ENCODE measurements around the gene GAS6. TPM values are rescaled to one million over a fixed set of nuclear protein-coding genes. Genes with fewer than 3 reads are reported as not detected.

The GAS6 gene
- total and polyA plus RNA-seq, 2 experiments from 2014 or later, result 91.8 to 112 TPM

DNA sequence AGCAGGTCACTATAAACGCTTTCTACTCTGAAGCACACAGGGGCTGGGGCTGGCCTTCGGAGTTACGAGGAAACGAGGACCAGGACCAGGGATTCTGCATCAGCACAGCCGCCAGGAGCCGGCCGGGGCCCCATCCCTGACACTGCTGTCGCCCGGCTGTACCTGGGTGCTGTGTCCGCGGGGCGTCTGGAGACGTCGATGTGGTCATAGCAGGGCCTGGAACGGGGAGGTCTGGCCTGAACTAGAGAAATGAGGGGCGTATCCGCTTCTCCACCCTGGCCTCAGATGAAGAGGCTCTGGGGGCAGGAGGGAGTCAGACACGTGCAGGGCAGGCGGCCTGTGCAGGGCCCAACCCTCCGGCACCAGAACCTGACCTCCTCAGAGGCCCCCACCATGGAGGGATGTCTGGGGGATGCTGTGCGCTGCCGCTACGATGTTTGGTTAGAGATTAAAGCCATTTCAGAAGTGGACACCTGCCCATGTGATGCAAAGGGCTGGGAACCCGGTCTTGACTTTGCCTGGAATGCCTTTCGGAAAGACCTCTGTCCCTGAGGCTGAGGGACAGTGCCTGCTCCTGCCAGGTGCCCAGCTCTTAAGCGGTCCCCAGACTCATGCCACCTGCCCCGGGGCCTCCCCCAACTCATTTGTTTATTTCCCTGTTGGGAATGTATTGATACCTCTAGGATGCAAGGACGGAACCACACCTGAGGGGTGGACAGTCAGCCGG, 21.4 kb downstream of the GAS6 start:
- peaks cover 35% of the 10 kb centered on the region for H3K4me1 ChIP-seq (ENCODE audit: low read depth)
- TF ChIP-seq, protein P1, sequence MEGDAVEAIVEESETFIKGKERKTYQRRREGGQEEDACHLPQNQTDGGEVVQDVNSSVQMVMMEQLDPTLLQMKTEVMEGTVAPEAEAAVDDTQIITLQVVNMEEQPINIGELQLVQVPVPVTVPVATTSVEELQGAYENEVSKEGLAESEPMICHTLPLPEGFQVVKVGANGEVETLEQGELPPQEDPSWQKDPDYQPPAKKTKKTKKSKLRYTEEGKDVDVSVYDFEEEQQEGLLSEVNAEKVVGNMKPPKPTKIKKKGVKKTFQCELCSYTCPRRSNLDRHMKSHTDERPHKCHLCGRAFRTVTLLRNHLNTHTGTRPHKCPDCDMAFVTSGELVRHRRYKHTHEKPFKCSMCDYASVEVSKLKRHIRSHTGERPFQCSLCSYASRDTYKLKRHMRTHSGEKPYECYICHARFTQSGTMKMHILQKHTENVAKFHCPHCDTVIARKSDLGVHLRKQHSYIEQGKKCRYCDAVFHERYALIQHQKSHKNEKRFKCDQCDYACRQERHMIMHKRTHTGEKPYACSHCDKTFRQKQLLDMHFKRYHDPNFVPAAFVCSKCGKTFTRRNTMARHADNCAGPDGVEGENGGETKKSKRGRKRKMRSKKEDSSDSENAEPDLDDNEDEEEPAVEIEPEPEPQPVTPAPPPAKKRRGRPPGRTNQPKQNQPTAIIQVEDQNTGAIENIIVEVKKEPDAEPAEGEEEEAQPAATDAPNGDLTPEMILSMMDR (IDR thresholded peaks at IDR 0.05; ENCODE audit: low read depth, low read length), result no peak

DNA sequence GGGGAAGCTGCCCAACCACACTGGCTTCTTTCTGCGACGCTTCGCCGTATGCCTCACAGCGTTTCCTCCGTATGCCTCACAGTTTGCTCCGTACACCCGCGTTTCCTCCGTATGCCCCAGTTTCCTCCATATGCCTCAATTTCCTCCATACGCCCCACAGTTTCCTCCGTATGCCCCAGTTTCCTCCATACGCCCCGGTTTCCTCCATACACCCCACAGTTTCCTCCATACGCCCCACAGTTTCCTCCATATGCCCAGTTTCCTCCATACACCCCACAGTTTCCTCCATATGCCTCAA, 22.6 kb downstream of the GAS6 start:
- Histone ChIP-seq H3K4me3 (no peak overlapping the region), H3K27me3 (no peaks in the 10 kb centered on the region), H3K9me3 (ENCODE audit: low read depth) (no peaks in the 10 kb centered on the region), H3K4me1 (ENCODE audit: low read depth) (peaks cover 42% of the 10 kb centered on the region), H3K36me3 (no peaks in the 10 kb centered on the region), H3K27ac (no peak overlapping the region)
- DNase-seq (ENCODE audit: low read depth in 1 of 2, low spot score in 1 of 2), result no peak
- TF ChIP-seq, protein P1 (IDR thresholded peaks at IDR 0.05; ENCODE audit: low read depth, low read length), result no peak

More for the DNA sequence above, 21.4 kb downstream of the GAS6 start:
- Histone ChIP-seq H3K27ac (no peak overlapping the region), H3K36me3 (no peaks in the 10 kb centered on the region), H3K27me3 (no peaks in the 10 kb centered on the region), H3K4me3 (no peak overlapping the region), H3K9me3 (ENCODE audit: low read depth) (no peaks in the 10 kb centered on the region)
- DNase-seq (ENCODE audit: low read depth in 1 of 2, low spot score in 1 of 2), result peak in 1 of 2 donors; percentile 31

DNA sequence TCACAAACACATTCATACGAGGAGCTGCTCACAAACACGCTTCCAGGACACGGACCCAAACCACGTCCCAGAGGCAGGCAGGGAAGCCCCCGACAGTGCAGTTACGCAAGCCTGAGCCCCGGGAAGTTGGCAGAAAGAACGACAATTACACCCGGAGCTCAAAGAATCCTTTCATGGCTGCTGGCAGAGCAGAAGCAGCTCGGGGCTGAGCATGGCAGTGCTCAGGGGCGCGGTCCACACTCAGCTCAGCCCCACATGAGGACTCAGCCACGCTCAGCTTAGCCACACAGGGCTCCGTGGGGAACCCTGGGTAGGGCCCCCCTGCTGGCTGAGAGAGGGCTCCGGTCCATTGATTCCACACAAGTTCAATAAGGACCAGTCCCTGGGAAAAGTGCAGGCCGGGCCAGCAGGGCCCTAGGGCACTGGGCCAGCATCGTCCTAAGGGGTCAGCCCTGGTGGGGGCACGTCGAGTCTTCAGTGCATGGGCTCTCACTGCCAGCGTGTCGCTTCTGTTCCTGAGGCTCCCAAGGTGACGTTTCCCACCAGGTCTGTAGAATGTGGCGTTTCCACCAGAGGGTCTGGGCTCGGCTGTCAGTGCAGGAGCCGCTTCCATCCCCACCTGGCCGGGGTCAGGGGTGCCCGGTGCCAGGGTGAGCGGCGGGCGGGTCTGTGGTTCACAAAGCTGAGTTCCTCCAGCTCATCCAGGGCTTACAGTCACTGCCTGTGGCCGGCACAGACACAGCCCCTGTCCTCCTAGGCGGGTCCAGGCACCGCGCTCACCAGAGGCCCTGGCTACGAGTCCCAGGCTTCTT, 23.1 kb downstream of the GAS6 start:
- no peaks in the 10 kb centered on the region for H3K27me3 ChIP-seq
- H3K36me3 ChIP-seq, result no peaks in the 10 kb centered on the region
- no peak for DNase-seq (ENCODE audit: low read depth in 1 of 2, low spot score in 1 of 2)
- TF ChIP-seq, protein P1 (IDR thresholded peaks at IDR 0.05; ENCODE audit: low read depth, low read length), result no peak
- H3K4me3 ChIP-seq, result no peak overlapping the region
- no peak overlapping the region for H3K27ac ChIP-seq
- H3K4me1 ChIP-seq (ENCODE audit: low read depth), result peaks cover 42% of the 10 kb centered on the region
- no peaks in the 10 kb centered on the region for H3K9me3 ChIP-seq (ENCODE audit: low read depth)

DNA sequence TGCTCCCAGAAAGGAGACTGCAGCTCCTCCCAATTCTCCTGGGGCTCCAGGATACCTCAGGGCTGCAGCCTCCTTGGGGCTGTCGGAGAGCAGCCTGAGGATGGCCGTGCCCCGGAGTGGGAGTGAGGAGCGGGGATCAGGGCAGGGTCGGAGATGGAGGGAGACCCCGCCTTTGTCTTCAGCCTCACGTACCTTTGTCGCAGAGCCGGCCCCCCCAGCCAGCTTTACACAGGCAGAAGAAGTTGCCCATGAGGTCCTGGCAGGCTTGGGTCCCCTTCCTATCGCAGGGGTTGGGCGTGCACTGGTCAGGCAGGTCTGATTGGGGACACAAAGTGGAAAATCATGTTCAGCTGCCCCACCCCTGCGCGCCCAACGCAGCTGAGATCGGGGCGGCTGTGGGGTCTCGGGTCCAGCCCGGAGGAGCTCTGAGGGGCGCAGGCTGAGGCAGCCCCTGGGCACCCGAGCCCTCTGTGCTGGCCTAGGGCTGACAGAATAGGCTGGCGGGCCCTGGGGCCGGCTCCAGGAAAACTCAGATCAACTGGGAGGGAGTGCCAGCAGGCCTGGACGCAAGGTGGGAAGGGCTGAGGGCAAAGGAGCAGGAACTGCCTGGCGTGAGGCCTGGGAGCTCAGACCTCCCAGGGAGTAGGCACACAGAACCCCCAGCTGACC, 24.2 kb downstream of the GAS6 start:
- Histone ChIP-seq H3K27ac (no peak overlapping the region), H3K27me3 (no peaks in the 10 kb centered on the region), H3K36me3 (no peaks in the 10 kb centered on the region), H3K4me1 (ENCODE audit: low read depth) (peaks cover 42% of the 10 kb centered on the region), H3K4me3 (no peak overlapping the region), H3K9me3 (ENCODE audit: low read depth) (no peaks in the 10 kb centered on the region)
- TF ChIP-seq, protein P1 (IDR thresholded peaks at IDR 0.05; ENCODE audit: low read depth, low read length), result no peak
- DNase-seq (ENCODE audit: low read depth in 1 of 2, low spot score in 1 of 2), result no peak

DNA sequence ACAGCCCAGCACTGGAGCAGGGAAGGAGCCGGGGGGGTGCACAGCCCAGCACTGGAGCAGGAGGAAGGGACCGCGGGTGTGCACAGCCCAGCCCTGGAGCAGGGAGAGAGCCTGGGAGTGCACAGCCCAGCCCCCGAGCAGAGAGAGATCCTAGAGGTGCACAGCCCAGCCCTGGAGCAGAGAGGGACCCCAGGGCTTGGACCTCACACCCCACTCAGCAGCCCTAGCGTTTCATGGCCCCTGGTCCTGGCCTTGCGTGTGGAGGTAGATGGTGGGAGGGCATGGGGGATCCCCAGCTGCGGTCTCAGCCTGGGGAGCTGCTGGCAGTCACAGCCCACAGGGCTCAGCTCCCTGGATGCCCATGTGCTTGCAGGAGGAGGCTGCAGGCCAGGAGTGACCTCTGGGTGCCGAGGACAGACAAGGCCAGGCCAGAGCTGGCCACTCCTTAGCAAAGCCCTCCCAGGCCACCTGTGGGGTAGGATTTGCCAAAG, 25.1 kb downstream of the GAS6 start:
- TF ChIP-seq, protein P1 (IDR thresholded peaks at IDR 0.05; ENCODE audit: low read depth, low read length), result no peak
- Histone ChIP-seq H3K9me3 (ENCODE audit: low read depth) (no peaks in the 10 kb centered on the region), H3K27me3 (no peaks in the 10 kb centered on the region), H3K36me3 (no peaks in the 10 kb centered on the region), H3K4me1 (ENCODE audit: low read depth) (peaks cover 38% of the 10 kb centered on the region), H3K27ac (peak overlapping the region; percentile 93), H3K4me3 (no peak overlapping the region)
- no peak for DNase-seq (ENCODE audit: low read depth in 1 of 2, low spot score in 1 of 2)
